Liver (tissue), 9 donors: ENCODE results near the gene ATP10B. TPM values are rescaled to one million over a fixed set of nuclear protein-coding genes. Genes with fewer than 3 reads are reported as not detected.

Source experiments
- DNase-seq: peaks from one replicate; pipeline ENCODE4 v3.0.0-alpha.2; 2017; ENCODE audit warnings: low spot score
- H3K27ac ChIP-seq, 2 donors: one replicate each; pipeline ENCODE4 v1.7.0; 2013; ENCODE audit warnings: inconsistent platforms in 2 of 2, low read length in 2 of 2, control low read depth in 1 of 2, low read depth in 1 of 2, mild to moderate bottlenecking in 1 of 2
- H3K27me3 ChIP-seq, 4 donors: one replicate each; pipeline versions ENCODE4 v1.6.1 to v1.7.0; 2013; ENCODE audit warnings: low read length in 3 of 4, inconsistent platforms in 1 of 4, mild to moderate bottlenecking in 1 of 4, moderate library complexity in 1 of 4; ENCODE audit not compliant: control insufficient read depth in 4 of 4, insufficient read depth in 4 of 4
- H3K36me3 ChIP-seq, 4 donors: one replicate each; pipeline versions ENCODE4 v1.6.1 to v1.7.0; 2013; ENCODE audit warnings: low read length in 3 of 4, mild to moderate bottlenecking in 3 of 4, low read depth in 1 of 4, moderate library complexity in 1 of 4; ENCODE audit not compliant: control insufficient read depth in 4 of 4, insufficient read depth in 3 of 4
- H3K4me1 ChIP-seq, 4 donors: one replicate each; pipeline versions ENCODE4 v1.6.1 to v1.7.0; 2013; ENCODE audit warnings: low read length in 3 of 4, mild to moderate bottlenecking in 3 of 4, moderate library complexity in 1 of 4; ENCODE audit not compliant: control insufficient read depth in 4 of 4, insufficient read depth in 4 of 4
- H3K4me3 ChIP-seq, 3 donors: one replicate each; pipeline versions ENCODE4 v1.6.1 to v1.7.0; 2013; ENCODE audit warnings: low read length in 3 of 3, control low read depth in 1 of 3, low read depth in 1 of 3, mild to moderate bottlenecking in 1 of 3
- H3K9ac ChIP-seq, 2 donors: one replicate each; pipeline ENCODE4 v1.7.0; 2013; ENCODE audit warnings: low read length in 2 of 2, mild to moderate bottlenecking in 2 of 2, moderate library complexity in 2 of 2, control low read depth in 1 of 2, low read depth in 1 of 2
- H3K9me3 ChIP-seq, 4 donors: one replicate each; pipeline versions ENCODE4 v1.6.1 to v1.7.0; 2013; ENCODE audit warnings: low read length in 3 of 4; ENCODE audit not compliant: control insufficient read depth in 4 of 4
- ATF3 ChIP-seq: IDR thresholded peaks from 2 replicates; pipeline ENCODE4 v1.6.1; 2016; ENCODE audit warnings: antibody characterized with exemption
- CTCF ChIP-seq: fragments of 150-350 bp; IDR thresholded peaks from 2 replicates; pipeline ENCODE4 v1.5.1; 2017; ENCODE audit warnings: improper control_type of control experiment, low read depth, low read length; ENCODE audit not compliant: missing input control
- EGR1 ChIP-seq, 2 donors: IDR thresholded peaks; 2 replicates each; pipeline ENCODE4 v1.6.1; 2016 to 2018; ENCODE audit warnings: antibody characterized with exemption in 2 of 2, low read depth in 2 of 2
- FOXA1 ChIP-seq: IDR thresholded peaks from 2 replicates; pipeline ENCODE4 v1.6.1; 2016; ENCODE audit warnings: antibody characterized with exemption
- FOXA2 ChIP-seq: IDR thresholded peaks from 2 replicates; pipeline ENCODE4 v1.6.1; 2016; ENCODE audit warnings: antibody characterized with exemption
- GABPA ChIP-seq, 2 donors: IDR thresholded peaks in 1 of 2; conservative IDR thresholded peaks in 1 of 2; 2 replicates each; pipeline ENCODE4 v1.6.1; 2016; ENCODE audit warnings: antibody characterized with exemption in 2 of 2, mild to moderate bottlenecking in 1 of 2, moderate library complexity in 1 of 2
- HNF4A ChIP-seq, 2 donors: conservative IDR thresholded peaks; 2 replicates each; pipeline ENCODE4 v1.6.1; 2016; ENCODE audit warnings: antibody characterized with exemption in 2 of 2, mild to moderate bottlenecking in 2 of 2
- JUND ChIP-seq, 2 donors: IDR thresholded peaks; 2 replicates each; pipeline ENCODE4 v1.6.1; 2016; ENCODE audit warnings: antibody characterized with exemption in 2 of 2
- NR2F2 ChIP-seq: IDR thresholded peaks from 2 replicates; pipeline ENCODE4 v1.6.1; 2016; ENCODE audit warnings: antibody characterized with exemption
- RAD21 ChIP-seq, 2 donors: IDR thresholded peaks; 2 replicates each; pipeline ENCODE4 v1.6.1; 2016; ENCODE audit warnings: antibody characterized with exemption in 2 of 2, mild to moderate bottlenecking in 2 of 2
- REST ChIP-seq: IDR thresholded peaks from 2 replicates; pipeline ENCODE4 v1.6.1; 2016; ENCODE audit warnings: antibody characterized with exemption, mild to moderate bottlenecking
- RXRA ChIP-seq, 2 donors: IDR thresholded peaks; 2 replicates each; pipeline ENCODE4 v1.6.1; 2017 to 2018; ENCODE audit warnings: antibody characterized with exemption in 2 of 2, mild to moderate bottlenecking in 1 of 2
- SP1 ChIP-seq: IDR thresholded peaks from 2 replicates; pipeline ENCODE4 v1.6.1; 2018; ENCODE audit warnings: antibody characterized with exemption, mild to moderate bottlenecking
- TAF1 ChIP-seq: conservative IDR thresholded peaks from 2 replicates; pipeline ENCODE4 v1.6.1; 2016; ENCODE audit warnings: antibody characterized with exemption, mild to moderate bottlenecking
- YY1 ChIP-seq: IDR thresholded peaks from 2 replicates; pipeline ENCODE4 v1.6.1; 2016; ENCODE audit warnings: antibody characterized with exemption, mild to moderate bottlenecking
- ZBTB33 ChIP-seq: IDR thresholded peaks from 2 replicates; pipeline ENCODE4 v1.6.1; 2016; ENCODE audit warnings: antibody characterized with exemption
- WGBS: extraction: QIAGEN DNeasy Blood & Tissue Kit; methylation state at CpG from one replicate; pipeline ENCODE4 v1.1.7; 2013; 5-methylcytosine and 5-hydroxymethylcytosine counted together
- polyA plus RNA-seq, 2 donors: library from polyadenylated mRNA; stranded (reverse) in 1 of 2; unstranded in 1 of 2; fragments of 200-250 nt in 1 of 2; fragments of >200 nt in 1 of 2; fragmentation: Nextera tagmentation in 1 of 2; extraction: Ambion mirVana in 1 of 2; gene quantifications; one replicate each; pipeline versions ENCODE4 v1.2.1 to v1.2.3, GENCODE V29; 2013 to 2015
- total RNA-seq, 2 donors: library from RNA; depleted of rRNA; stranded (reverse); fragments of >200 nt; gene quantifications; one replicate each; pipeline ENCODE4 v1.2.3, GENCODE V29; 2014
- donor health status: healthy.
- donor health status: healthy.
- donor health status: healthy.
- donor health status: healthy.
- donor health status: healthy.

ATP10B gene
- total and polyA plus RNA-seq, 4 donors, result 0.05 to 0.67 (median 0.05) TPM; not detected in 1

- Histone ChIP-seq H3K4me1 (no peaks in the 10 kb centered on the region), H3K9ac (no peak overlapping the region), H3K36me3 (no peaks in the 10 kb centered on the region), H3K9me3 (peaks cover 0 to 2% (median 0%) of the 10 kb centered on the region in 4 donors), H3K27me3 (no peaks in the 10 kb centered on the region), H3K4me3 (no peak overlapping the region), H3K27ac (no peak overlapping the region)
- TF ChIP-seq TAF1, result no peak
- TF ChIP-seq CTCF, result no peak
- TF ChIP-seq JUND (IDR thresholded peaks at IDR 0.05), result no peak
- no peak for TF ChIP-seq GABPA (IDR thresholded peaks at IDR 0.05 in 1 of 2, conservative IDR thresholded peaks at IDR 0.05 in 1 of 2)
- no peak for TF ChIP-seq NR2F2
- TF ChIP-seq SP1, result no peak
- no peak for TF ChIP-seq YY1
- TF ChIP-seq FOXA1, result no peak
- TF ChIP-seq EGR1 (IDR thresholded peaks at IDR 0.05; ENCODE audit: low read depth in 2 of 2), result no peak
- no peak for TF ChIP-seq RXRA (IDR thresholded peaks at IDR 0.05)
- TF ChIP-seq ZBTB33, result no peak
- TF ChIP-seq FOXA2, result no peak
- no peak for TF ChIP-seq RAD21 (IDR thresholded peaks at IDR 0.05)
- no peak for TF ChIP-seq ATF3
- TF ChIP-seq REST, result no peak
- DNase-seq, result no peak
These were observed 150.6 kb downstream of the ATP10B start for GRCh38 chr5:160701403-160701802.

GRCh38 chr5:160699301-160699700, 152.7 kb downstream of the ATP10B start:
- WGBS, result 30% methylated on average over 1 of the region's 1 CpG
- H3K4me3 ChIP-seq, result no peak overlapping the region
- DNase-seq, result no peak
- no peaks in the 10 kb centered on the region for H3K27me3 ChIP-seq
- TF ChIP-seq FOXA2 (no peak), YY1 (no peak), HNF4A (conservative IDR thresholded peaks at IDR 0.05) (no peak), SP1 (no peak), REST (no peak)
- H3K36me3 ChIP-seq, result no peaks in the 10 kb centered on the region
- no peak overlapping the region for H3K27ac ChIP-seq
- H3K9me3 ChIP-seq, result no peaks in the 10 kb centered on the region
- H3K9ac ChIP-seq, result no peak overlapping the region
- H3K4me1 ChIP-seq, result no peaks in the 10 kb centered on the region
